B cell (primary cell): ENCODE results near the gene CCDC70.

Experiments
- EZH2 ChIP-seq: IDR thresholded peaks from 2 replicates; pipeline ENCODE4 v1.6.1; 2012; ENCODE audit warnings: borderline replicate concordance, low read depth, mild to moderate bottlenecking, moderate library complexity, low read length; ENCODE audit not compliant: insufficient read depth, poor library complexity, severe bottlenecking
- TF ChIP-seq, protein P1 (sequence below): fragments of 200-600 bp; IDR thresholded peaks from one replicate; pipeline ENCODE4 v1.8.0; 2022; ENCODE audit warnings: antibody characterized with exemption, mild to moderate bottlenecking

DNA sequence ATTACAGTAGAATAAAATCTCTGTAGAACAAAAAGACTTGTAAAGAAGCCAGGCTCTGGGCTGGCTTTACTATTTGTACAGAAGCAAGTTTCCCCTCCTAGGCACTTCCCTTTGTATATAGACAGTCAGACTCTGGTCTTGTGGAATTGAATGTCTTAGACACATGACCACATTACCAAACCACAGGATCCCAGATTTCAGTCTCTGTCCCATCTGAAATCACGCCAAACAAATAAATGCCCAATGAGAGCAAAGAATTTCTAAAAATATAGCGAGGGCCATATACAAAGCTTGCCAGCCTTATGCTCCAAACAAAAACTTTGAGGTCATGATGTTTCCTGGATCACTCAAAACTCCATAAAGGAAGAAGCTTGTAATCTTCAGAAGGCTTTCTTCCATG lies 23.9 kb downstream of the CCDC70 start:
- TF ChIP-seq, protein P1, sequence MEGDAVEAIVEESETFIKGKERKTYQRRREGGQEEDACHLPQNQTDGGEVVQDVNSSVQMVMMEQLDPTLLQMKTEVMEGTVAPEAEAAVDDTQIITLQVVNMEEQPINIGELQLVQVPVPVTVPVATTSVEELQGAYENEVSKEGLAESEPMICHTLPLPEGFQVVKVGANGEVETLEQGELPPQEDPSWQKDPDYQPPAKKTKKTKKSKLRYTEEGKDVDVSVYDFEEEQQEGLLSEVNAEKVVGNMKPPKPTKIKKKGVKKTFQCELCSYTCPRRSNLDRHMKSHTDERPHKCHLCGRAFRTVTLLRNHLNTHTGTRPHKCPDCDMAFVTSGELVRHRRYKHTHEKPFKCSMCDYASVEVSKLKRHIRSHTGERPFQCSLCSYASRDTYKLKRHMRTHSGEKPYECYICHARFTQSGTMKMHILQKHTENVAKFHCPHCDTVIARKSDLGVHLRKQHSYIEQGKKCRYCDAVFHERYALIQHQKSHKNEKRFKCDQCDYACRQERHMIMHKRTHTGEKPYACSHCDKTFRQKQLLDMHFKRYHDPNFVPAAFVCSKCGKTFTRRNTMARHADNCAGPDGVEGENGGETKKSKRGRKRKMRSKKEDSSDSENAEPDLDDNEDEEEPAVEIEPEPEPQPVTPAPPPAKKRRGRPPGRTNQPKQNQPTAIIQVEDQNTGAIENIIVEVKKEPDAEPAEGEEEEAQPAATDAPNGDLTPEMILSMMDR: no peak
- TF ChIP-seq EZH2: no peak
